Stomach (tissue), 4 donors: ENCODE data around the gene GABRG3.

ENCODE experiments used
- CTCF ChIP-seq, 7 experiments: fragments of 450-650 bp in 4 of 7; fragments of 200-600 bp in 3 of 7; sonication (generic) in 3 of 7; IDR thresholded peaks; one replicate each; pipeline ENCODE4 v1.5.1; 2016 to 2019; ENCODE audit warnings: antibody characterized with exemption in 7 of 7, control low read depth in 2 of 7, mild to moderate bottlenecking in 1 of 7
- POLR2A ChIP-seq, 4 donors: fragments of 450-650 bp; IDR thresholded peaks; one replicate each; pipeline ENCODE4 v1.6.1; 2016; ENCODE audit warnings: antibody characterized with exemption in 4 of 4, control low read depth in 2 of 4, mild to moderate bottlenecking in 1 of 4, moderate library complexity in 1 of 4
- POLR2AphosphoS5 ChIP-seq, 3 donors: sonication (generic); formaldehyde crosslinking; IDR thresholded peaks; one replicate each; pipeline ENCODE4 v1.6.1; 2016; ENCODE audit warnings: antibody characterized with exemption in 3 of 3

- no peak for TF ChIP-seq CTCF (IDR thresholded peaks at IDR 0.05)
- no peak for TF ChIP-seq POLR2AphosphoS5 (IDR thresholded peaks at IDR 0.05)
- no peak for TF ChIP-seq POLR2A (IDR thresholded peaks at IDR 0.05)
Measured at GRCh38 chr15:27550635-27551034, 579.7 kb downstream of the GABRG3 start.
